ENCODE data around the gene RHCG.
"Not testable (repeated sequence)": the region's sequence is repeated elsewhere in the genome, so short reads cannot be mapped to it uniquely, and the experiment has no call there.

The RHCG gene

DNA sequence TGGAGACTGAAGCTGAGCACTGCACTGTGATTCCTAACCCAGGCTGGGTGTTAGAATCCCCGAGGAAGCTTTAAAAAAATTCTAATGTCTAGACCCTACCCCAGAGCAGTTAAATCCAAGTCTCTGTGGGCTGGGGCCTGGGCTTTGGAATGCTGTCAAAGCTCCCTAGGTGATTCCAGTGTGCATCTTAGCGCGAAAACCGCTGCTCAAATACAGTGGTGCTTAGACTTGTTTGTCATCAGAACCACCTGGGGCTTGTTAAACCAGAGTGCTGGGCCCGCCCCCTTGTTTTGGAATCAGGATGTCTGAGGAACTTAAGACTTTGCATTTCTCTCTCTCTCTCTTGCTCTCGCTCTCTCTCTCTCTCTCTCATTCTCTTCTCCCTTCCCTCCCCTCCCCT, 20.7 kb downstream of the RHCG start:
- no peak for DNase-seq

DNA sequence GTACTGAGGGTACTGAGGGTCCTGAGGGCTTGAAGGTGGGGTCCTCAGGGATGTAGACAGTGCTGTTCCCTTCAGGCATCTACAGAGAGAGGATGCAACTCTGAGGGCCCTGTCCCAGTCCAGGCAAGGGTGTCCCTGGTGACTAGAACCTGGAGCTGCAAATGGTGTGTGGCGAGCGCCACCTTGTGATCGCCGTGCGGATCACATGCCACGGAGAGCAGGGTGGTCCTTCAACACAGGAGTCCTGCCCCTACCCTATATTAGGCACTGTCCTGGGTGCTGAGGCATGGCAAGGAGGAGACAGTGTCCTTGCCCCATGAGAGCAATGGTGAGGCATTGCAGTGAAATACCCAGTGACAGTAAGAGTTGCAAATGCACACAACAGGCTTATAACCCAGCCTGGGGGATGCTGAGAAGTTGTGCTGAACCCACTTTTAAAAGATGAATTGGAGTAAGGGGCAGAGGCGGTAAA, 23.6 kb downstream of the RHCG start:
- peak; percentile 73 for DNase-seq

GRCh38 chr15:89469426-89470096, 26.8 kb downstream of the RHCG start:
- no peak for DNase-seq

GRCh38 chr15:89468813-89469212, 27.6 kb downstream of the RHCG start:
- not testable (repeated sequence) for DNase-seq

DNA sequence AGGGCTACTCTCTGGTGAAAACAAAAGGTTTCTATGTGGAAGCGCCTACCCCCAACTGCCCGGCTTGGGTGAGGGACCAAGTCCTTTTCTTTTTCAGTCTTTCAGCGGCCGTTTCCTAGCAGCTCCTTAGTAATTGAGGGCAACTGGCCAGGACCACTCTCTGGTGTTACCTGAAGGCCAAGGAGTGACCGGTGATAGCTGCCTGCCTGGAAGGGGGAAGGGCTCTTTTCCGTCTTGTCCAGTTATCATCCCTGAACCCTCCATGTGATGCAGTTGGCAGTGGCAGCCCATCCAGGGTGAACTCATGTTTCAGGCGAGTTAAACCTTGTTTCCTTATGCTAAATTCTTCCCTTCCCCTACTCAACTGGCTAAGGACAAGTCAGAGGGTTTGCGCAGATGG, 33.3 kb downstream of the RHCG start:
- no peak for DNase-seq

DNA sequence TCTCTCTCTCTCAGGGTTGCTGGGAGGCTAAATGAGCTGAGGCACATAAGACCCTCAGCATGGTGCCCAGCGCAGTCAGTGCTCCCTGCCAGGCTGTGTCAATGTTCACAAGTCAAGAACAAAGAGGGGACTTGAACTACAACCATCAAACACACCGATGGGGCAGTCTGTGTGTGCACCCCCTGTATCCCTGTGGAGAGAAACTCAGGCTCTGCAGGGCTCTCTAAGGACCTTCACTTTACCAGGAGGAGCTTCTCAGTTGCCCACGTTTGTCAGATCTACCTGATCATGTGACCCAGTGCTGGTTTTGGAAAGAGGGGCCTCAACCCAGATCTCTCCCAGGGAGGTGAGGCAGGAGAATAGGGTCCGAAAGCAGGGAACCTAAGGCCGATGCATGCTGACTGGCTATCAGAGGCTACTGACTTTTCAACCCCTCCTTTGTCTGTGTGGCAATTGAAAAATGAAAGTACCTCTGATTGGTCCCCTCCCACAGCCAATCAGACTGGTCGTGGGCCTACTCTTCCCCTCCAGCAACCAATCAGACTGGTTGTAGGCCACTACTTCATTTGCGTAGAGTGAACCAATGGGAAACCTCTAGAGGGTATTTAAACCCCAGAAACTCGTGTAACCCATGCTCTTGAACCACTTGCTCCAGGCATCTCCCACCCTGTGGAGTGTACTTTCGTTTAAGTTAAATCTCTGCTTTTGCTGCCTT, 34.0 kb downstream of the RHCG start:
- DNase-seq = no peak

GRCh38 chr15:89461386-89461785, 35.0 kb downstream of the RHCG start:
- no peak for DNase-seq

DNA sequence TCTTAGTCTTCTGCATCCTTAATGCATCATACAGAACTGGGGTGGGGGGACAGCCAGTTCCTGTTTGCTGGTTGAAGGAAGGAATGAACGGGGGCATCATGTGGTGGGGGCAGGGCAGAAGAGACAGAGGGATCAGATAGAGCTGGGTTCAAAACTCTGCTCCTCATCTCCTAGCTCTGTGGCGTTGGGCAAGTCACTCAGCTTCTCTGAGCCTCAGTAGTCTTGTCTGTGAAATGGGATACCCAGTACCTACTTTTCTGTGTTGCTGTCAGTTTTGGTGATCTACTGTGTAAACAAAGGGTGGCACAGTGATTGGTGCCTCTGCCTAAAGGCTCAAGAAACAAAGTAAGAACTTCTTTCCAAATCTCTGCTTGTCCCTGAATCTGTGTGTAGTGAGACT, 36.3 kb downstream of the RHCG start:
- no peak for DNase-seq

- DNase-seq = no peak
These were observed 36.9 kb downstream of the RHCG start for GRCh38 chr15:89459271-89460038.

DNA sequence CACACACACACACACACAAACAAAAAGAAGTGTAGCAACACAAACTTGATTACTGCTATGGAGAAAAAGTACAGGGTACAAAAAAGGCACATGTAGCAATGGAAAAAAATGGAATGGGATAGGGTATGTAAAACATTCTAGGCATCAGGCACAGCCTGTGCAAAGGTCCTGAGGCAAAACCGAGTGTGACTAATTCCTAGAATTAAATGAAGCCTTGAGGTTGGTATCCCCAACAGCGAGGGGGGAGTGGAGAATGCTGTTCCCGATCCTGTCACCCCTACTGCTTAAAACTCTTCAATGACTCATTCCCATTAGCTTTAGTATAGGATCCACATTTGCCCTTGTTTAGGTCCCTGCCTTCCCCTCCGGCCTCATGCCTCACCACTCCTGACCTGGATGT, 37.9 kb downstream of the RHCG start:
- DNase-seq = no peak

DNA sequence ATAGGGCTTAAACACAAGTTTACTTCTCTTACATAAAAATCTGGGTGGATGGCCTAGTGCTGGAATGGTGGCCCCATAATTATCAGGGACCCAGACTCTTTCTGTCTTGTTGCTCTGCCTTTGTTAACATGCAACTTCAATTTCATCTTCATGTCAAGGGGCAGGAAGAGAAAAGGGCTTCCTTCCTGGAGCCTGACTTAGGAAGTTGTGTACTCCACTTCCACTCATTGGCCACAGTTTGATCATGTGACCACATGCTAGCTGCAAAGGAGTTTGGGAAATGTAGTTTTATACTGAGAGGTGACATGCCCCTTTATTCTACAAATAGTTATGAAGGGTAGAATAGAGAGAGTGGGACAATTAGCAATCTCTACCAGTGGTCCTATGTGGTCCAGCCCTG, 39.3 kb downstream of the RHCG start:
- DNase-seq = no peak

GRCh38 chr15:89455535-89455934, 40.8 kb downstream of the RHCG start:
- DNase-seq = no peak

- DNase-seq = no peak
These were observed 44.0 kb downstream of the RHCG start for GRCh38 chr15:89452330-89452836.

DNA sequence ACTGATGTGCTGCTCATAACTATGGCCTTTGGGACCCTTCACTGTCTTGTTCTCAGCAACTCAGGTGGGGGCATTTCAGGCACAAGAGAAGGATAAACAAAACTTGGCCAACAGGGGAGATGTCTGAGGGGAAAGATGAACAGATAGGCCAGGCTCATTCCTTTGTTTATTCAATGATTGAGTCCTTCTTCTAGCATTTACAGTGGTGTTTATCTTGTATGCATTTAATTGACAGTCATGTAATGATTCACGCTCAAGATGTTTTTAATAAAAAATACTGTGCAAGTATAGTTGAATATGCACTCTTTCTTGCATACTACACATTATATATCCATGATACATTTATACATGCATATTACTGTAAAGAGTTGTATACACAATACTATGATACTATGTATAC, 44.5 kb downstream of the RHCG start:
- no peak for DNase-seq

GRCh38 chr15:89450076-89451006, 46.0 kb downstream of the RHCG start:
- no peak for DNase-seq

GRCh38 chr15:89448825-89449224, 47.6 kb downstream of the RHCG start:
- no peak for DNase-seq

GRCh38 chr15:89447676-89448075, 48.7 kb downstream of the RHCG start:
- no peak for DNase-seq

DNA sequence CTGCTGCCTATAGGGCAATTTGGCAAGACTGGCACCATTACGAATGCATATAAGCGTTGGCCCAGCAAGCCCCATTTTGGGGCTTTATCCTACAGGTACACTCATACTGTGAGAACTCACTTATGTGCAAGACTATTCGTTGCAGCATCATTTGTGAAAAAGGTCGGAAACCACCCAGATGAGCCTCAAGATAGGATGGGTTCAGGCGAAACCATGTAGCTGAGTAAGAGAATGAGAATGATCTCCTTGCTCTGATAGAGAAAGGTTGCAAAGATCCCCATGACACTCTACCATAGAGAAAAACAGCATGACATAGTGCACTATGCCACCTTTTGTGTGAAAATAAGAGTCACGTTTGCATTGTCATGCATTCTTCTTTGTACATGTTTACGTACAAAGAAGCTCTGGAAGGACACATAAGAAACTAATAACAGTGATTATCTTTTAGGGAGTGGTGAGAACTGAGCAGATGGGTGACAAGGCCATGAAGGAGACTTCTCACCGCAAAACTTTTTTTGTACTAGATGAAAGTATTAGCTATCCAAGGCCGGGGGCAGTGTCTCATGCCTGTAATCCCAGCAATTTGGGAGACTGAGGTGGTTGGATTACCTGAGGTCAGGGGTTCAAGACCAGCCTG, 50.0 kb downstream of the RHCG start:
- no peak for DNase-seq

GRCh38 chr15:89445518-89445917, 50.9 kb downstream of the RHCG start:
- no peak for DNase-seq

DNA sequence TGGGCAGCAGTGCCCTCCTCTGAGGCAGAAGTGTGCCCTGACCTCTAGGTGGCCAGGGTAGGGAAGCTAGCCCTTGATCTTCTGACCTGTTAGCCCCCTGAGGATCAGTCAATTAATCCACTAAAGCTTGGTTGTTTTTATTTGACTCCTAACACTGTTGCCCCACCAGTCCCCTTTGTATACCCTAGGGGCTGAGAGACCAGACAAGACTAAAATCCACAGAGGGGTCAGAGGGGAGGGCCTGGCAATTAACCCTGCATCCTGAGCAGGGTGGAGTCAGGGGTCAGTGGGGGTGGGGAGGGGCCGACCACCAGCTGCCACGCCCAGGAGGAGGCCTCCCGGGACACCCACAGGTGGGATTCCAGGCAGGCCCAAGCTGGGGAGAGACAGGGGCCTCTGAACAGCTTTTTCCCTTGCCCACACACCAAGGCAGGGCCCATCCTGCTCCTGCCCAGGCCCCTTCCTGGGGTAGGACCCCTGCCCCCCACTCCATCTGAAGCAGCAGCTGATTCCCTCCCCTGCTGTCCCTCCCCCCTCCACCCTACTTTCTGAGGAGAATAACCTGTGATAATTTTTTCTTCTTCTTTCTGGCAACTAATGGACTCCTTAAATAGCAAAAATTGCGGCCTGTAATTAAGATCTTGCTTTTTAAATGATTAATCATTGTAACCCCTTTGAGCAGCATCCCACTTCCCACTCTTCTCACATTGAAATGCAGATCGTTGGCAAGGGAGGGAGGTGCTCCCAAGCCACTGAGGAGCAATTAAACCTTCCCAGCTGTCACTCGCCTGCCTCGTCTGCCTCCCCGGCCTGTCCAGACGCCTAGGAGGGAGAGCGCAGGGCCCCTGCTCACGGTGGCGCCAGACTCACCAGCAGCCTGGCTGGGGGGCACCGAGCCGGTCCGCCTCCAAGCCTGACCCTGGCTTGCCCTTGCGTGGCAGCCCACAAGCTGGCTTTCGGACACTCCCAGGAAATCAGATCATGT, 51.9 kb downstream of the RHCG start:
- DNase-seq = no peak

- DNase-seq = no peak
These were observed 52.8 kb downstream of the RHCG start for GRCh38 chr15:89443581-89443980.

All from activated CD4-positive, alpha-beta T cell treated with anti-CD3 and anti-CD28 coated beads for 48 hours (primary cell).